GM19328 (cell line): Measurements from ENCODE around the gene DNM3.

Source experiments
- ATAC-seq: cut with Tn5 transposase; IDR thresholded peaks from one replicate; pipeline ENCODE4 v1.9.1; 2021; ENCODE audit warnings: mild to moderate bottlenecking, moderate library complexity; ENCODE audit not compliant: unreplicated experiment

The DNM3 gene

GRCh38 chr1:171966426-171967220, 125.3 kb downstream of the DNM3 start:
- ATAC-seq = no peak

DNA sequence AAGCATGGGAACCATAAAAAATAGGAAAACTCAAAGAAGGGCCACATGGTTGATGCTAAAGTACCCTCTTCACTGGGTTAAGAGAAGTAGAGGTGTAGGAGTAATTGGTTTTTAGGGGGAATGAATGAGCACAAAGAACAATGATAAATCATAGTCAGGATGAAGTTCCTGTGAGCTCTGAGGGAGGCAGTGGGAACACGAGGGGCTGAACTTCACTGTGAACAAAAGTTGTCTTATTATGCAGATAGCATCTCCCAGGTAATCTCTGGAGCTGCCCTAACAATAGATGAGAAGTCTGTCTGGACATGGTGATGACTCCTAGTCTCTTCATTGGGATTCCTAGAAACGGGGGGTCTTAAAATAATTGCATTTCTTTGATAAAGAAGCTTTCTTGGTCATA, 127.9 kb downstream of the DNM3 start:
- no peak for ATAC-seq

DNA sequence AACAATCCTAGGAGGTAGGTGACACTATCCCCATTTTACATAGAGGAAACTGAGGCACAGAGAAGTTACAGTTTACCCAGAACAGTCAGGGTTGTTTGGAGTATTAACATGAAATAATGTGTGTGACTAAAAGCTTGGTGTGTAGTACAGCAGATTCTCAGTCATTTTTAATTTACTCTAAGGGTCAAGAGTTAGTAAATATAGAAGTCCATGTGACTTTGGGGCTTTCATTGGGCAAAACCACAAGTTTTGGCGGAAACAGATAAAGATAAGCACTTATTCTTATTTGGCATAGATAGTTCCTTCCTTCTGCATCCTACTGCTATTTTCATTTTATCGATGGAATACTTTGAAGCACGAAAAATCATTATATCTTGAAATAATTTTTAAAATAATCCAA, 128.5 kb downstream of the DNM3 start:
- no peak for ATAC-seq

DNA sequence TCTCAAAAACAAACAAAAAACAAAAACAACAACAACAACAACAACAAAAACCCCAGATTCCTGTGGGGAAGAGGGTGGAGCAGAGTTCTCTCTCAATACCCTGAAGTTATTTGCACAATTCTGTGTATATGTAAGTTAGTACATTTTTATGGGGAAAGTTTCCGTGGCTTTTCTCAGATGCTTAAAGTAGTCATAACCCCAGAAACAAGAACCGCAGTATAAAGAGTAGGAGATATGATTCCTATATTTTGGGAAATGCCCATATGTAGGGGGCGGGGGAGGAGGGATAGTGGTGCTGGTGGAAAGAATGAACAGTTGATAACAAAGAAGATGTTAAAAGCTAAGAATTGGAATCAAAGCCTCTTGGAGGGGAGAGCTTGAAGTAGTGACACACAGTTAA, 131.5 kb downstream of the DNM3 start:
- ATAC-seq = no peak

- no peak for ATAC-seq
Observed at GRCh38 chr1:171973421-171973820, 132.1 kb downstream of the DNM3 start.

- no peak for ATAC-seq
Observed at GRCh38 chr1:171981303-171981702, 140.0 kb downstream of the DNM3 start.

- no peak for ATAC-seq
Observed at GRCh38 chr1:171983584-171983983, 142.3 kb downstream of the DNM3 start.

DNA sequence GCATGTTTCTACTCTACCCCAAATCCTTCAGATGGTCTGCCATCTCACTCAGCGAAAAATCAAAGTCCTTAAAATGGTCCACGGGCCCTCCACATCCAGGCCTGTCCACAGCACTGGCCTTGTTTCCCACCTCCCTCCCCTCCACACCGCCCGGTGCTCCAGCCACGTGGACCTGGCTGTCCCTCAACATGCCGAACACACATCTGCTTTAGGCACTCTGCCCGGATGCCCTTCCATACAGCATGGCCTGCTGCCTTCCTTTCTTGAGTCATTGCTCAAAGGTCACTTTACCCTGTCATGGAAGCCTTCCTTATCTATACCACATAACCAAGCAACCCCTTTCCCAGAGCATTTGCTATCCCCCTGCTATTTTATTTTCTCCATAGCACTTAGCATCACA, 143.0 kb downstream of the DNM3 start:
- no peak for ATAC-seq

GRCh38 chr1:171984850-171985485, 143.7 kb downstream of the DNM3 start:
- no peak for ATAC-seq

GRCh38 chr1:171985639-171986038, 144.3 kb downstream of the DNM3 start:
- ATAC-seq = no peak

- ATAC-seq = no peak
Observed at GRCh38 chr1:171988243-171988885, 147.1 kb downstream of the DNM3 start.

GRCh38 chr1:171990371-171990770, 149.1 kb downstream of the DNM3 start:
- ATAC-seq = no peak

DNA sequence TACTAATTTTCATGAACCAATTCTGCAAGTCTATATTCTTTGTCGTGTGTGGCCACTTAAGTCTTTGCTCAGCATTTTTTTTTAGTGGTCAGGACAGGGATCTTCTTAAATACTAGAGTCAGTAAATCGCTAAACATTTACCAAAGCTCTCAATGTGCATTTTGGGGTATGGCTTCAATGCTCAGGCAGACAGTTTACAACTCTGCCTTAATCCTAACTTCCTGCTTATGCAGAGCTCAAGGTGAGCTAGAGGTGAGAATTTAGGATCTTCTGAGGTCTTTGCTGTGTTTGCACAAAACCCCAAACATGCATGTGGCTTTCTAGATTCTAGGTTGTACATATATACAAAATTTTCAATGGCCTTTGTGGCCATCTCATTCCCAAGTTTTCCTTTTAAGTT, 153.0 kb downstream of the DNM3 start:
- ATAC-seq = no peak

- ATAC-seq = no peak
Observed at GRCh38 chr1:171995573-171995972, 154.3 kb downstream of the DNM3 start.

DNA sequence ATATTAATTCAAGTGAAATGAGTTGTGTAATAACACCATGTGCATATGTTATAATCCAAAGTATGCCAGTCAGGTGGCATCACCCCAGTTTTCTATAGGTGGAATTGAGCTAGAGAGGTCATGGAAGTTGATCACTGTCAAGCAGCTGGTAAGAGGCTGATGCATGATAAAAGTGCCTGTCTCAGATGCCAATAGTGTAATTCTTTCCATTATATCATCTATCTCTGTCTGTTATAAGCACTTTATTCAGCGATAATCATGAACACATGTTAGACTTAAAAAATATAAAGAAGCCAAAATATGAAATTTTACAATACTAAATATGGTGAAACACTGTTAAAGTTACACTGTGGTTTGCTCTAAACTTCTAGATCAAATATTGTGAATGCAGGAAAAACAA, 156.6 kb downstream of the DNM3 start:
- no peak for ATAC-seq

DNA sequence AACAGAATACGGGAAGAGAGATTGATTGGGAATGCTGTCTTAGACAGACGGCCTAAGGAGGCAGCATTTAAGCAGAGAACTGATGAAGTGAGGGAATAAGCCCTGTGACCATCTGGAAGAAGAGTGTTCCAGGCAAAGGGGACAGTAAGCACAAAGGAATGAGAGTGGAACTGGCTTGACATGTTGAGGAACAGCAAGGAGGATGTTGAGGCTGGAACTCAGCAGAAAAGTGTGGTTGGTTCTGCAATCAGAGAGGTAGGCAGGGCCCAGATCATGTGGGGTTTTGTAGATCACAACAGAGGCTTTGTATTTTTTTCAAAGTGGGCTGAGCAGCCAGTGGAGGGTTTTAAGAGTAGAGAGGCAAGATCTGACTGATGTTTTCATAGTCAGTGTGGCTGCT, 157.4 kb downstream of the DNM3 start:
- ATAC-seq = no peak

- no peak for ATAC-seq
Observed at GRCh38 chr1:171999756-172000155, 158.5 kb downstream of the DNM3 start.

GRCh38 chr1:172001288-172001687, 160.0 kb downstream of the DNM3 start:
- ATAC-seq = no peak

DNA sequence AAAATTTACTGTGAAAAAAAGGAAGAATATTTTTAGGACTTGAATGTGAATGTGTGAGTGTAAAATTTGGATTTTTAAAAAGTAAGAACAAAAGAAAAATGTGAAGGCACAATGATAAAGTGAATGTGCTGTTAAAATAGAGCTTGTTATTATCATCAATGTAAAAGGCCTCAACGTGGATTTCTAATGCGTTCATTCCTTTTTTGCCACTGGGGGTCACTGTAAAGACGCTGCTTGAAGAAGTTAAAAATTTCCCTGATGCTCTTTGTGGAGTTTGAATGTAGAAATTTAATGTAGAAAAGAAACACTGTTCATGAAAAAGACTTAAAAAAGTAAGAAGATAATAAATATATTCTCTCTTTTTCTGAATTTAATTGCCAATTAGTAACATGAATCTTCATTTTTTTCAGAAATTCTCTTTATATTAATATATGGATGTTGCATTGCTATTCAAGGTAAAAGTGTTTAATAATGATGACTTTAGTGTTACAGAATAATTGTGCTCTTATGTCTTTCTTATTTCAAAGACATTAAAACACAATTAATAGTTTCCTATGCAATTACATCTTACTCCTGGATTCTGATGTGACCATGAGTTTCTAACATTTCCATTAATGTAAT, 161.5 kb downstream of the DNM3 start:
- no peak for ATAC-seq

- no peak for ATAC-seq
Observed at GRCh38 chr1:172003766-172004530, 162.7 kb downstream of the DNM3 start.

DNA sequence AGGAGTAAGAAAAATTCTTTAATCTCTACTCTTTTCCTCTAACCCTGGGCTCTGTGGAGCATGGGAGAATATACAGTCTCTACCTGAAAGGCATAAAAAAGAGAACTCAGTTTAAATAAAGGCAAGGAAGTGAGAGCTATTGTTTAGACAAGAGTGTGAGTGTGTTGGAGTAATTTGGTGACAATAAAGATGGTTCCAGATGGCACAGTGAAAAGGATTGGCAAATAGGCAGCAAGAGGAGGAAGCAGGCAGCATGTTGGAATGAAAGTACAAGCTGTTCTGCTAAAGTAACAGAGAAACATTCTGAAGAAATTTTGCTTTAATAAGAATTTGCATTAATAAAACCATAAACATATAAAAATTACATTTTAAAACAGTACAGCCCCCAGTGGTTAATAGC, 163.4 kb downstream of the DNM3 start:
- no peak for ATAC-seq
